Hematopoietic multipotent progenitor cell treated with erythropoietin and hydrocortisone succinate and interleukin-3 and kit ligand, for 4 days (in vitro differentiated cells): ENCODE measurements around the gene BRSK2.
"Not testable (repeated sequence)": the region's sequence is repeated elsewhere in the genome, so short reads cannot be mapped to it uniquely, and the experiment has no call there.

Source experiments
- DNase-seq: peaks from one replicate; pipeline ENCODE4 v3.0.0-alpha.2; 2015

BRSK2 gene

DNA sequence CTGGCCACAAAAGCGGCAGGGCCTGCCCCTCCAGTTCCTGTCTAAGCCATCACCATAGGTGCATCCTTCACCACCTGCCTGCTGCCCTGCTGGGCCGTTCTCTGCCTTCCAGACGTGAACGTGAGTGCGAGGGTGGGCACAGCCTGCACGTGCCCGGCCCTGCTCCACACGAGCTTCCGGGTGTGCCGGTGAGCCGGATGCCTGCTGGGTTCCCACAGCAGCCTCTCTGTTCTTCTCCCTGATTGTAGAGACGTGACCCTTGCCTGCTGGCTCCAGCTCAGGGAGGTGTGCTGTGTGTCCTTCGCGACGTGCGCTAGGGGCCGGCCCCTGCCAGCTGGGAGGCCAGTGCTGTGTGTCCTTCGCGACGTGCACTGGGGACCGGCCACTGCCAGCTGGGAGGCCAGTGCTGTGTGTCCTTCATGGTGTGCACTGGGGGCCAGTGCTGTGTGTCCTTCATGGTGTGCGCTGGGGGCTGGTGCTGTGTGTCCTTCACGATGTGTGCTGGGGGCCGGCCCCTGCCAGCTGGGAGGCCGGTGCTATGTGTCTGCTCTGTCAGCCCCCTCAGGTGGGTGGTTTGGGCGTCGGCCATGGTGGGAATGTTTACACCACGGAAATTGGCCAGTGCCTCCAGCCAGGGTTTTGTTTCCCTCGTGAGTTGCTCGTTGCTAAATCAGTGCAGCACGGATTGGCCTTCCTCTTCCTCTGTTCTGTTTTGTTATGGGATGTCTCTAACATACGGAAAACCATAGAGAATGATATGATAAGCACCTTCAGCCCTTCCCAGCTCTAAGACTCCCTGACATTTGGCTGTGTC is 35.4 kb upstream of the BRSK2 start:
- no peak for DNase-seq

DNA sequence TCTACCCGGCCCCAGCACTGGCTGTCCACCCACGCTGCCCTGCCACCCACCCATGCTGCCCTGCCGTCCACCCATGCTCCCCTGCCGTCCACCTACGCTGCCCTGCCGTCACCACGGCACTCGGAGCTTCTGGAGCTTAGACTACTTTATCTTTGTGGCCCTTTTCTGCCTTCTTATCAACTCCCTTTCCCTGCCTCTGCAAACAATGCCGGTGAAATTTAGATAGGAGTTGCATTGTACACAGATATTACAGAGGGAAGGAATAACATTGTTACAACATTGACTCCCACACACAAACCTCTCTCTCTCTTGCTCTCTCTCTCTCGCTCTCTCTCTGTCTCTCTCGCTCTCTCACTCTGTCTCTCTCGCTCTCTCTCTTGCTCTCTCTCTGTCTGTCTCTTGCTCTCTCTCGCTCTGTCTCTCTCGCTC is 33.7 kb upstream of the BRSK2 start:
- no peak for DNase-seq

DNA sequence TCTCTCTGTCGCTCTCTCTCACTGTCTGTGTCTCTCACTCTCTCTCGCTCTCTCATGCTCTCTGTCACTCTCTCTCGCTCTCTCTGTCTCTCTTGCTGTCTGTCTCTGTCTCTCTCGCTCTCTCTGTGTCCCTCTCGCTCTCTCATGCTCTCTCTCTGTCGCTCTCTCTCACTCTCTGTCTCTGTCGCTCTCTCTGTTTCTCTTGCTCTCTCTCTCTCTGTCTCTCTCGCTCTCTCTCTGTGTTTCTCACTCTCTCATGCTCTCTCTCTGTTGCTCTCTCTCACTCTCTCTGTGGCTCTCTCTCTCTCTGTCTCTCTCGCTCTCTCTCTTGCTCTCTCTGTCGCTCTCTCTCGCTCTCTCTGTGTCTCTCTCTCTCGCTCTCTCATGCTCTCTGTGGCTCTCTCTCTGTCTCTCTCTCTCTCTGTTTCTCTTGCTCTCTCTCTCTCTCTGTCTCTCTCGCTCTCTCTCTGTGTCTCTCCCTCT is 33.2 kb upstream of the BRSK2 start:
- DNase-seq, result no peak

DNA sequence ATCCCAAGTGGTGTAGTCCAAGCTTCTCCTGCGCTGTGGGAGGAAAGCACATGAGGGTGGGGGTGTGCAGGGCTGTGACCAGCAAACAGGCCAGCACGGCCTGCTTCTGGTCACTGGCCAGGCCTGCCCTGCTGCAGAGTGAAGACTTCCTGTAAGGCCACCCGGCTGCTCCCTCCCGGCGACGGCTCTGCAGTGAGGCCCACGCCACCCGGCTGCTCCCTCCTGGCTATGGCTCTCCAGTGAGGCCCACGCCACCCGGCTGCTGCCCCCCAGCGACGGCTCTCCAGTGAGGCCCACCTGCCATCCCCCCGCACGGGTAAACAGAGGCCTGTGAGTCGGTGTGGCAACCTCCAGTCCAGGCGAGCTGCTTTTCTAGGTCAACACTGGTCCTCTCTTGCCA is 31.4 kb upstream of the BRSK2 start:
- DNase-seq, result no peak

DNA sequence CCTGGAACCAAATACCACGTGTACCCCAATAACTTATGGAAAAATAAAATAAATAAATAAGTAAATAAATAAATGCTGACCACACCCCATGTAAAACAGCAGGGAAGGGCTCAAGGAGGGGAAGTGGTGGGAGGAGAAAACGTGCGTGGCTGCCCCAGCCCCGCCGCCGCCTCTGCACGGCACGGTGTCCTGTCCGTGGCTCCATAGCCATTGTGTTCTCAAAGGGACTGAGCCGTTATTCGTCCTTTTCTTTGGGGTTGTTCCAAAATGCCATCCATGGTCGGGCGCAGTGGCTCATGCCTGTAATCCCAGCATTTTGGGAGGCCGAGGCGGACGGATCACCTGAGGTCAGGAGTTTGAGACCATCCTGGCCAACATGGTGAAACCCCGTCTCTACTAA is 30.8 kb upstream of the BRSK2 start:
- not testable (repeated sequence) for DNase-seq

DNA sequence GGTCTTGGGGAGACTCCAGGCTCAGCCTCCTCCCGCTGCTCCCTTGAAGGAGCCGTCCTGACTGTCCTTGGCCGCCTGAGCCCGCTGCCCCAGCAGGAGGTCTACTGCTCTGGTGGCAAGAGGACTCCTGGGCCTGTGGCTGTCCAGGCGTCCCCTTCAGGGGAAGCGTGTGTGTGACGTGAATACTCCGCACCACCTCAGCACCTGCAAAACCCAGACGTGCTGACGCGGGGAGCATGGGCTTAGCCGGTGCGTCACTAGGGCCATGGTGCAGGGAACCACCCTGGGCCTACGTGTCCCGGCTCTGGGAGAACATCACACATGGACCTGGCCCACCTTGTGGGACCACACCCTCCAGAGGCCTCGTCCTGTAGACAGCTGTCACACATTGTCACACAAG is 30.2 kb upstream of the BRSK2 start:
- DNase-seq, result no peak

DNA sequence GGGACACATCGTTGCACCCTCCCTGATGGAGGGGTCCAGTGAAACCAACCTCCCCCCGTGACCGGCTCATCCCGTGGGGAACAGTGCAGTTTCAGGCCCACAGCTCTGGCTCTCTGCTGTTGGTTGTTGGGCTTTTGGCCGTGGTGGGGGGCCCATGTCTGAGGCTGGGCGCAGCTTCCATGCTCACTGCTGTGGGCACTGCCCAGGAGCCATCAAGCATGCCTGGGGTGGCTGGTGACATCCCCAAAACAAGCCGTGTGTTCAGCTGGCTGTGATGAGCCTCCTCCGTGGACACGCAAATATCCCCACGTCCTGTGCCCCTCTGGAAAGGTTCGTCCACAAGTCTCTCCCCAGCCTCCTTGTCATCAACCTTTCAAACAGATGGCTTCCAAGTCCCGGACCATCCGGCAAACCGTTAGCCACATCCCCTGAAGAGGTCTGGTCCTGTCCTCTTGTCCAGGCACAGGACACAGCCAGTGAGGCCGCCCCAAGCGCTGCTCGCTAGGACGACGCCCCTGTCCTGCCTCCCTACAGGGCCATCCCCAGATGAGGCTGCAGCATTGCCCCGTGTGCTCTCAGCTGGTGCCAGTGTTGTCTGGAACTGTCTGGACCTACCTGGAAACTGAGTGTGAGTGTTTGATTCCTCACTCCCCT is 29.4 kb upstream of the BRSK2 start:
- DNase-seq, result no peak

DNA sequence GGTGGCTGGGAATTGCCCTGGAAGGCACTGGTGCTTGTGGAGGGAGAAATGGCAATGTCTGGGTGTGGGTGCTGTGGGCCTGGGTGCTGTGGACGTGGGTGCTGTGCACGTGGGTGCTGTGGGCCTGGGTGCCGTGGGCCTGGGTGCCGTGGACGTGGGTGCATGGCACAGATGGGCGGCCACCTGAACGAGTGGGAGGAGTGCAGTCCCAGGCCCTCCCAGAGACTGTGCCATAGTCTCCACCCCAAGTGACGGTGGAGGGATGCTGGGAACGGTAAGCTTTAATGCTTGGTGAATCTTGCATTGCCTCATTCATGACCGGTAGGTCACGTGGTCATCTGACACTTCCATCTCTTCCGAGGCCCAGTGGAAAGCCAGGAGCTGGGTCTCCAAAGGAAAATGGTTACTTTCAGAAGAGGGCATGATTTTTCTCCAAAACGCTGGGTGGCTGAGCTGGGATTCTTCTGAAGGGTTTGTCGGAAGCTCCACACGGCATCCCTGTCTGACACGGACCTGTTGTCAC is 28.8 kb upstream of the BRSK2 start:
- no peak for DNase-seq

DNA sequence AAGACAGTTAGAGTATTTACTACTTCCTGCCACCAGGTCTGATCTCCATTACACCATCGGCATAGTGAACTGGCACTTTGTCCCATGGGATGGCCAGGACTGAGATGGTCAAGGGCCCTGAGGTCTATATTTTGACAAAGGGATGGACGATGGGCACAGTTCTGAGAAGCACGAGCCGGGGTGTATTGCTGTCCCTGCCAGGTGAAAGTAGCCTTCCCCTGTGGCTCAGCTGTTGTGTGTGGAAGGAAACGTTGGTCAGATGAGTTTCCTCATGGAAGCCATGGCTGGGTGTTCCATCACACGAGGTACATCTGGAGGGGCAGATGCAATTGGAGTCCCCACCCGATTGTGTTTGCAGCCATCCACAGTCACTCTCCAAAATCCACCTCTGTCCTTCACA is 27.9 kb upstream of the BRSK2 start:
- no peak for DNase-seq

DNA sequence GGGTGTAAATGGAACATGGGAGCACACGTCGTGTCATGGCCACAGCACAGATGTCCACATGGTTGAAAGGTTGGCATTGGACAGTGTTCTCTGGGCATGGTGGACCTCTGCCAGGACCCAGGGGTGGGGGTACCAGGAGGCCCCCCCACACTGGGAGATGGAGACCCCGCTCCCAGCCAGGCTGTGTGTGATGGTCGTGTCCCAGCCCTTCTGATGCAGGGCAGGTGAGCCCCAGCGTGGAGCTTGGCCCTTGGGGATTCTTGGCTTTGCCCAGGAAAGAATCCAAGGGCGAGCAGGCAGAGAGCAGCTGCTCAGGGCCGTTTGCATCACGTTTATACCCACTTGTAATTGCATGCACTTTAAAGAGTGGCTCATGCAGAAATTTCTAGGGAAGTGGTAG is 22.0 kb upstream of the BRSK2 start:
- no peak for DNase-seq

DNA sequence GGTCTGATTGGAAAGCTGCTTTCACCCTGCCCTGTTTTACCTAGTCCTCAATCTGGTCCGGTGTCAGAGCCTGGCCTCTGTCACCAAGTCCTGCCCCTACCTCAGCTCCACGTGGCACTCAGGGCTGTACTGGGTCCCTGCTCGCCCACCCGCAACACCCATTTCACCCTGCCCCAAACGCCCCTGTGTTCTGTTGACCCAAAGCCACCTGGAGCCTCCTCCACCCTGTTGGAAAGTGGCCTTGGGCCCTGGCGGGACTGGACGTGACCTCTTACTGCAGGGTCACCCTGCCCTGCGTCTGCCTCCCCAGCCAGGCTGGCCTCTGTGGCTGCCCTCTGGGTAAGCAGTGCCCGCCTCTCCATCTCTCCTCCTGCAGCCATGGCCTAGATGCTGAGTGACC is 21.5 kb upstream of the BRSK2 start:
- no peak for DNase-seq

DNA sequence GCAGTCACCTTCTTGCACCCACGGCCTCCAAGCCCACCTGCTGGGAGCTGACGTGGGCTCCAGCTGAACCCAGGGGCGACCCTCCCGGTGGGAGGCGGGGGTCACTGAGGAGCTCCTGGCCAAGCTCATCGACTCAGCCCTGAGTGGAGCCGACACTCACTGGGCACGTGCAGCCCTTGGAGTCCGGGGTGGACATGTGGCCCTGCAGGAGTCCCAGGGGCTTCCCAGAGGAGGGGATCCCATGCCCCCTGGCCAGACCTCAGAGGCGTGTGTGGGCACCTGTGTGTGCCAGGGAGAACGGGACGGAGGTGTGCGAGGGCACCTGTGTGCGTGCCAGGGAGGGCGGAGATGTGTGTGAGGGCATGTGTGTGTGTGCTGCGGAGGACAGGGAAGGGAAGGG is 20.8 kb upstream of the BRSK2 start:
- DNase-seq, result no peak

DNA sequence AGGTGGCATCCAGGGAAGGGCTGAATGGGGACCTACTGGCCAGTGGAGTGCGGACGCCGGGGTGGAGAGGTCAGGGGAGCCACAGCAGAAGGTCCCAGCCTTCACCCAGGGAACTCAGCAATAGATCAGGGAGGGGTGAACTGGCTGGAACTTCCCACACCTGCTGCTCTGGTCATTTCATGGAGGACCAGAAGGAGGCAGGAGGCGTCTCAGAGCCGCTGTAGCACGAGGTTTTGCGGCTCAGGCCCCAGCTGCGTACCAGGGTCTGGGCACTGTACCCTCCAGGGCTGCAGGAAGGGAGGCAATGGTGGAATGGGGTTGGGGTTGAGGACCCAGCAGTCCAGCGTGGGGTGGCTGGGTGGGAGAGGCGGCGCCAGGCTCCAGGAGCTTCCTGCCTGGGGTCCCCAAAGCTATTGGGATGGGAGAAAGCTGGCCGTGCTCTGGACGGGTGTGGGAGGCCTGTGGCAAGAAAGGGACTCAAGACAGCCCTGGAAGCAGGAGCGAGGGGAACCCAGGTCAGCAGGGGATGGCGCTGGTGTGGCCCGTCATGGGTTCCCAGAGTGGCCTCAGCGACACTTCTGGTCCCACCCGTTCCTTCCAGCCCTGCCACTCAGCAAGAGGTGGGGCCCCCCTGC is 20.2 kb upstream of the BRSK2 start:
- DNase-seq, result no peak

DNA sequence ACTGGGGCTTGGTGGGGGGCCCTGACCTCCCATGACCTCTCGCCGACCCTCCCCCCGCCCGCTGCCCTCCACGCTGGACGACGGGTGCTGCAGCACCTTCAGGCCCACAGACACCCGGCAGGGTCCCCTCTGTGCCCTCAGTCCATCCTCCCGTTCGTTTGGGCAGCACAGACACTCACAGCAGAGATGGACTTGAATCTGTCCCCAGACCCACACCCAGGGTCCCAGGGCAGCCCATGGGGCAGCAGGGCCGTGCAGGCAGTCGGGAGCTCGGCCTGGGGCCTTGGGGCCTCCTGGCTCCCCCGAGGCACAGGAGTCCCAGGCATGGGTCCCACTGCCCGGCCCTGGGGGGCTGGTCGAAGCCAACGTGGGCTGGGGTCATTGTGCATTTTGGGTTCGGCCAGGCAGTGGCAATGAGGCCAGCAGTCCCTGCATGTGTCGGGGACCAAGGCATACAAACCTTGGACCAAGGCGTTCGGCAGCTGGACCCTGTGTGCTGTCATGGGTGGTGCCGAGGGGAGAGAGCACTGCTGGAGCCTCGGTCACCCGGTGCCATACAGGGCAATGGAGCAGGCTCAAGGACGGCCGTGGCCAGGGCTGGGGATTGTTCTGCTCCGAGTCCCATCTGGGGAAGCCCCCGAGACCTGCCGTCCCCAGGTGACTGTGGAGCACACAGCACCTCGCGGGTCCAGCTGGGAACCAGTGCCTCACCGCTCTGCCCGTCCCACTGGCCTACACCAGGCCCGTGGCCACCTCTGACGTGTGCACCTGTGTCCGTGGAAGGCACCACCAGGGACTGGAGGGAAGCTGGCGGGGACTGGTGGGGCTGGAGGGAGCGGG is 19.3 kb upstream of the BRSK2 start:
- DNase-seq, result no peak

DNA sequence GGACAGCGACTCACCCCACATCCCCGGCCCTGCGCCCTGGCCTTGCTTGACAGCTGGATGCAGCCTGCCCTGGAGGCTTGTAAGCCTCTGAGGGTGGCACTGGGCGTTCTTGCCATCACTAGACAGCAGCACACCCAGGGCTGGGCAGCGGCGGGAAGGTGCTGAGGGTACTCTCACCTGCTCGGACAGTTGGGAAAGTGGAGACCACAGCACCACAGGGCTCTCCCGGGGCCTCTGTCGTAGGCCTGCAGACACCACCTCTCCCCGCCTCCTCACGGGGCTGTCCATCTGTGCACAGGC is 18.8 kb upstream of the BRSK2 start:
- DNase-seq, result no peak

DNA sequence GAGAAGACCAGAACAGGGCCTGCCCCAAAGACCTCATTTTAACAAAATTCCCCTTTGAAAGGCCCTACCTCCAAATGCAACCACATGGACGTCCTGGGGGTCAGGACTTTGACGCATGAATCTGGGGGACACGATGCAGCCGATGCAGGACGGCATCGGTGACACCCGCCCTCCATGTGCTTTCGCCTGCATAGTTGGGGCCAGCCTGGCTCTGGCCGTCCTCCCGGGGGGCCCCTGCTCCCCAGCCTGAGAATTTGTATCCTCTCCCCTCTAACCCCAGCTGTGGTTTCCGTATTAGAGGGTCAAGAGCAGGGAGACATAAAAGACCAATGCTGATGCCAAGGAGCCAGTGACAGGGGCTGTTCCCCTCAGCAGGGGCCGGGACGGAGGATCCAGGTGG is 18.4 kb upstream of the BRSK2 start:
- DNase-seq, result no peak

DNA sequence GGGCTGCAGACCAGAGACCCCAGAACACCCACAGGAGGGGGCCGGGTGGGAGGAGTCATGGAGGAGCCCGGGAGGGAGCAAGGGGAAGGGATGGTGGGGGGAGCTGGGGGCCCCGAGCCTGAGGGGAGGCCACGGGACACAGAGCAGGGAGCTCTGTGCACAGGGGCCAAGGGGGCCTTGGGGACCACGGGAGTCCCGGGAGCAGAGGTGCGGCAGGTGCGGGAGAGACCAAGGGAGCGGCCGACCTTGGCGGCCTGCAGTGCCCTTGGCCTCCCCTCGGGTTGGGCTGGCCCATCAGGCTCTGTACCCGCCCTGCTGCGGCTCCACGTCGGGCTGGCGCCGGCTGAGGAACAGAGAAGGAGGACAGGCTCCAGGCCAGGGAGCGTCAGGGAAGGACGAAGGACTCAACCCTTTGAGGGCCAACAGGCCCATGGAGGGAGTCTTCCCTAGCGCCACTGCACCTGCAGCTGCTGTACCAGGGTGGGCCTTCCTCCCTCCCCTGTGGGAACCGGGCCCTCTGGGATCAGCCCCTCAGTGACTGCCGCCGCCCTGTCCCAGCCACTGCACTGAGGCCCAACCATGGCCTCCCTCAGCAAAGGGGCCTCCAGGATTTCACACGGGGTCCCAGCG is 17.8 kb upstream of the BRSK2 start:
- DNase-seq, result no peak

DNA sequence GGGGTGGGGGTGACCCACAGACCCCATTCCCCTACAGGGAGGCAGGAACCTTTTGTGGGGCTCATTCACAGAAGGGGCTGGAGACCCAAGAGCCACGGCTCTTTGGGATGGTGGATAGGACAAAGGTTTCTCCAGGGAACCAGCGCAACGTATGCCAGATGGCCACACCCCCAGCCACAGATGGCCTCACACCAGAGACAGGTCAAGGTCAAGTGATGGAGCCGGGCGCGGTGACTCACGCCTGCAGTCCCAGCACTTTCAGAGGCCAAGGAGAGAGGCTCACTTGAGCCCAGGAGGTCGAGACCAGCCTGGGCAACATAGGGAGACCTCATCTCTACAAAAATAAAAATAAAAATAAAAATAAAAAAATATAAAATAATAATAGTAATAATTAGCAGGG is 17.1 kb upstream of the BRSK2 start:
- DNase-seq, result no peak

DNA sequence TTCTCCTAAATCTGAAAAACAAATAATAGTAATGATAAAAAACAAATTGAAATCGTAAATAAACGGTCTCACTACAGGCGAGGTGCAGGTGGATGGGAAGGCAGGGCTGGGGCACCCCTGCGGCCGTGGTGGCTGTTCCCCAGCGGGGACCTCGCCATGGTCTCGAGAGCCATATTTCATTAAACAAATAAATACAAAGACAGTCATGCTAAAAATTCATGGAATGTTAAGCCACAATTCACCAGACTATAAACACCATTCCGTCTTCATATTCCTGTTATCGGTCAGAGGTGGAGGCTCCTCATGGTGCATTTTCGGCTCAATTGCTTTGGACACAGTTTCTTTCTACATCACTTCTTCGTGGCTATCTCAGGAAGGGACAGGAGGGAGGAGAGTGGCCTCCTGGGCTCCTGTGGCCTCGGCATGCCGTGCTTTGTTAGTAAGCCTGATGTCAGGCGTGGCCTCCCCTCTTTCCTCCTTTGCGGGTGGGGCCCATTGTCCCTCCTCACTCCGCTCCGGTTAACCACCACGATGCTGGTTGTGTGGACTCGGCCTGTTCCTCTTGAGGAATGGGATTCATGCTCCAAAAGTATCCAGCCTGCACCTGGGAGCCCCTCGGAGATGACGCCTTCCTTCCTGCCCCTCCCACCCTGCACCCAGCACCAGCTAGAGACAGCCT is 16.1 kb upstream of the BRSK2 start:
- no peak for DNase-seq

DNA sequence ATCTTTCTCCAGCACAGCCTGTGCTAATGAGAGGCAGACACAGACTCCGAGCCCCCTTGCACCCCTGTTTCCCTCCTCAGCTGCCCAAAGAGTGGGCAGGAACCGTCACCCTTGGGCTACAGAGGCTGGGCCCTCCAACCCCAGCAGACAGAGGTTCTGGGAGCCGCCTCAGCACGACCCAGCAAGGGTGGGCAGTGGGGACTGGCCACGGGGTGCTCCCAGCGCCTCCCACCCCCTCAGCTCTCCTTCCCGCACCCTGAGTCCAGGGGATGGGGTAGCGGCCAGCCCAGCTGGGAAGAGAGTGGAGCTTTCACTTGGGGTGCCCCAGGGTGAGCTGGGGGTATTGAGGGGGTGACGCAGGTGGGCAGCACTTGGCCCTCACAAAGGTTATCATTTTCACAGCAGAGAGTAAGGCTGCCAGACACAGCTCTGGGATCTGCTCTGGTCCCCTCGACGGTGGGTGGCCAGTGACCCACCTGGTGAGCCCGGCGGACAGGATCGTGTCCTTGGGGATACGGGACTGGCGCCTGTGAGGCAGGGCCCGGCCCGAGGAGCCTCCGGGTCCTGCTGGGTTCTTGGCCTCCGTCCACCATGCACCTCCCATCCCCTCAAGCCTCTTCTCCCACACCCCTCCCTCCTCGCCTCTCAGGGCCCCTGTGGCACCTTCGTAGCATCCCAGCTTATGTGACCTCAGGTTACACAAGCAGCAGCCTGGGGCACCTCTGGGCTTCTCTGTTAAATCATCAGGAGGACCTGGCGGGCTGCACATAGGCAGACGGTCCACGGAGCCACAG is 14.4 kb upstream of the BRSK2 start:
- no peak for DNase-seq

DNA sequence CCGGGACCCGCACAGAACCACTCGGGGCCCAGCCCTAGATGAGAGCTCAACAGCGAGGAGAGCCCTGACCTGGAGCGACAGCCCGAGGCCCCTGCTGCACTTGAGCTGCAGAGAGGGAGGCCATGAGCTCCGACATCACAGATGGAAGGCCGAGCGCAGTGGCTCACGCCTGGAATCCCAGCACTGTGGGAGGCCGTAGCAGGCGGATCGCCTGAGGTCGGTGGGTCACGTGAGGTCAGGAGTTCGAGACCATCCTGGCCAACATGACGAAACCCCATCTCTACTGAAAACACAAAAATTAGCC is 13.8 kb upstream of the BRSK2 start:
- DNase-seq, result no peak
